Bronchial epithelial cell (primary cell): ENCODE results near the gene DENND1C. TPM values are rescaled to one million over a fixed set of nuclear protein-coding genes. Genes with fewer than 3 reads are reported as not detected.

Experiments used
- DNase-seq: peaks from one replicate; pipeline ENCODE4 v3.0.0-alpha.2; 2010; ENCODE audit warnings: low read depth
- FAIRE-seq: peaks from 2 replicates; lab custom pipeline; 2011; peaks lifted over from hg19 to GRCh38; lab: Jason Lieb, UNC
- H3K27me3 ChIP-seq: 2 replicates; pipeline ENCODE4 v1.5.1; 2011; ENCODE audit warnings: low read length; ENCODE audit not compliant: control insufficient read depth, insufficient read depth
- H3K36me3 ChIP-seq: 2 replicates; pipeline ENCODE4 v1.5.1; 2011; ENCODE audit warnings: low read length; ENCODE audit not compliant: control insufficient read depth, insufficient read depth
- H3K4me3 ChIP-seq: 2 replicates; pipeline ENCODE4 v1.5.1; 2011; ENCODE audit warnings: mild to moderate bottlenecking, low read depth, low read length, control low read depth
- total RNA-seq: library from RNA; depleted of rRNA; stranded (reverse); fragments of >200 nt; gene quantifications from 2 replicates; pipeline ENCODE4 v1.2.1, GENCODE V29; 2014
- TF ChIP-seq, protein P1 (sequence below): IDR thresholded peaks from 2 replicates; pipeline ENCODE4 v1.5.1; 2011; ENCODE audit warnings: mild to moderate bottlenecking, moderate library complexity, low read length, control low read depth, inconsistent platforms; ENCODE audit not compliant: insufficient read depth, severe bottlenecking

Gene DENND1C
- total RNA-seq, 1 donor from 2014 or later, result under 0.01 TPM

DNA sequence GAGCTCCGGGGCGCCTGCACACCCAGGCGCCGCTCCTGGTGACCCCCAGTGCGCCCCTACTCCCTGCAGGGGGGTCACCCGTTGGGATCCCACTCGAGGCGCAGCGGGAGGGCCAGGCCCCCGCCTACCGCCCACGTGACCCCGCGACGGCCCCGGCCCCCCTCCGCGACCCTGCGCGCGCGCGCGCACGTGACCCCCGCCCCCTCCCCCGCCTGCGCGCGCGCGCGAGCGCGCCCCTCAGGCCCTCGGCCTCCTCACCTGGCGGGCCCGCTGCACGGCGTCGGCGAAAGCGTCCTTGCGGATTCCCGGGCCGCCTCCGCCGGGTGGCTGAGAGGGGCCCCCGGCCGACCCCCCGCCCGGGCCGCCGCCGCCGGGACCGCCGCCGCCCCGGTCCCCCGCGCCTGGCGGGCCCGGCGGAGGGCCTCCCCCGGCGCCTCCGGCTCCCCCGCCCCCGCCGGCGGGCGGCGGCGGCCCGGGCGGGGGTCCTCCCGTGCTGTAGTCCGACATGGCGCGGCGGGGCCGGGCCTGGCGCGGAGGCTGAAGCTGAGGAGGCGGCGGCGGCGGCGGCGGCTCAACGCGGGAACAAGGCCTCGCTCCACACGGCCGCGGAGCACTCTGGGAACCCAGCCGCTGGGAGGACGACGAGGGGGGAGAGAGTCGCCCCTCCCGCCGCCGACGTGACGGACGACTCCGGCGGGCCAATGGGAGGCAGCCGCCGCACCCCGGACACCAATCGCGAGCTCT, 57.2 kb downstream of the DENND1C start, which contains the start of gene KHSRP:
Gene KHSRP (minus strand): TSS at position 617 of the 744 bp plus-strand sequence. CDS start 110 bp downstream, at position 507.
- DNase-seq, result no peak
- TF ChIP-seq, protein P1, sequence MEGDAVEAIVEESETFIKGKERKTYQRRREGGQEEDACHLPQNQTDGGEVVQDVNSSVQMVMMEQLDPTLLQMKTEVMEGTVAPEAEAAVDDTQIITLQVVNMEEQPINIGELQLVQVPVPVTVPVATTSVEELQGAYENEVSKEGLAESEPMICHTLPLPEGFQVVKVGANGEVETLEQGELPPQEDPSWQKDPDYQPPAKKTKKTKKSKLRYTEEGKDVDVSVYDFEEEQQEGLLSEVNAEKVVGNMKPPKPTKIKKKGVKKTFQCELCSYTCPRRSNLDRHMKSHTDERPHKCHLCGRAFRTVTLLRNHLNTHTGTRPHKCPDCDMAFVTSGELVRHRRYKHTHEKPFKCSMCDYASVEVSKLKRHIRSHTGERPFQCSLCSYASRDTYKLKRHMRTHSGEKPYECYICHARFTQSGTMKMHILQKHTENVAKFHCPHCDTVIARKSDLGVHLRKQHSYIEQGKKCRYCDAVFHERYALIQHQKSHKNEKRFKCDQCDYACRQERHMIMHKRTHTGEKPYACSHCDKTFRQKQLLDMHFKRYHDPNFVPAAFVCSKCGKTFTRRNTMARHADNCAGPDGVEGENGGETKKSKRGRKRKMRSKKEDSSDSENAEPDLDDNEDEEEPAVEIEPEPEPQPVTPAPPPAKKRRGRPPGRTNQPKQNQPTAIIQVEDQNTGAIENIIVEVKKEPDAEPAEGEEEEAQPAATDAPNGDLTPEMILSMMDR, result no peak
- peak within 1 kb of the TSS; percentile 66 for H3K4me3 ChIP-seq
- FAIRE-seq, result no peak
- peaks cover 18% of the 10 kb centered on the region for H3K36me3 ChIP-seq
- H3K27me3 ChIP-seq, result no peaks in the 10 kb centered on the region

DNA sequence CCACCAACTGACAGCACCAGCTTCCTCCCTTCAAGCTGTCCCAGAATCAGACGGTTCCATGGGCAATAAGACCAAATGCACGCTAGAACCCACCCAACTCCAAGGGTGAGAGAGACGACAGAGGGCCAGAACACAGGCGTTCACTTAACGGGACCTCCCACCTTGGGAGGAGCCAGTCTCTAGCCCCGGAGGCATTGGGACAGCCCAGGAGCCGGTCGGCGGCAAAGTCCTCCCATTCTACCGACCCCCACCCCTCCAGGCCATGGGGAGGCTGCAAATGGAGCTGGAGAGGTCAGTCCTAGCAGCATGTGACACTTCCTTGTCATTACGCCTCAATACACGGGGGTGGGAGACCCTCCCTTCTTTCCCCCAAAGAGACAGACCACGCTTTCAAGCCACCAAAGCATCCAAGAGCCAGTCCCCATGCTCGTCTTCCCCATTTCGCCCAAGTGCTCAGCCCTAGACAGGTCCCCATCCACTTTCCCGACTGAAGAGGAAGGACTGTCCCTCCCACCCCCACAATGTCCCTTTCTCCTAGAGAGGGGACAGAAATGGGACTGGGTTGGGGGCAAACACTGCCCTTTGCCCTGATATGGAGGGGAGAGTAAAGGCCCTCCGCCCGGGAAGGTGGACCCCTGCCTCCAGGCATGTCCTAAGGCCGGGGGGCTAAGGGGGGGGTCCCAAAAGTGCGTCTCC, 57.9 kb downstream of the DENND1C start:
- H3K36me3 ChIP-seq, result peaks cover 22% of the 10 kb centered on the region
- peak overlapping the region; percentile 66 for H3K4me3 ChIP-seq
- TF ChIP-seq, protein P1, result no peak
- DNase-seq, result peak; percentile 33
- FAIRE-seq, result no peak
- no peaks in the 10 kb centered on the region for H3K27me3 ChIP-seq

DNA sequence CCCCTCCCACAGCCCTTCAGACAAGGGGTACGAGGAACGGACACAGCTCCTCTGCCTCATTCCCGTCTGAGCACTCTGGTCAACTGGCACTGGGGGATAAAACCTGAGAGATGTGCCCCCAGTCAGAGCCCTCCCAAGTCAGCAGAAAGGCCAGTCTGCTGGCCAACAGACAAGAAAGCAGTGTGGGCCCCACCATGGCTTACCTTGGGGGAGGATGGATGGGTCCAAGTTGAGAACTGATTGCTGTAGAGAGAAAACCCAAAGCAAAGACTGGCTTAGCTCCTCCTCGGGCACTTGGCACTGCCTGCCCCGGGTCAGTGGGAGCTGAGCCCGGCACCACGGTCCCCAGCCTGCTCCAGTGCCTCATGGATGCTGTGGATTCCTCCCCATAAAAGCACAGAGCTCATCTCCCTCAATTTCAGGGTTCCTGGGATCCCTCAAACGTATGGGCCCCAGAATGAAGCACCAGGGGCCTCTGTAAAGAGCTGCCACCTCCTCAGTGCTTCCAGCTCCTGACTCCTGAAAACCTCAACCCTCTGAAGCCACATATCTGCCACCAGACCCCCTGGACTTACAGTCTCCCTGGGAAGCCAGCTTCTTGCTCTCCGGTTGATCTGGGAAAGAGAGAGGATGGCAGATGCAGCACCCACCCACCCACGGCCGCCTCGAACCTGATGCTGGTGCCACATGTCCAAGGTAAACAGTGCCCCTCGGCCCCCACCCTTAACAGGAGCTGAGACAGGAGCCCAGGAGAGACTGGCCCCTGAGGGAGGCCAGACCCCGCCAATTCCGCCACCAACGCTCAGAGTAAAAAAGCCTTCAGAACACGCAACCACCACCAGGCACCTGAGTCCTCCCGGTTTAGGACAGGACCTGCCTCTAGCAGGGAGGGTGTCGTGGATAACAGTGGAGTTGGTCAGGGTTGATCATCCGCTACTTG, 60.2 kb downstream of the DENND1C start:
- H3K36me3 ChIP-seq, result peaks cover 42% of the 10 kb centered on the region
- H3K4me3 ChIP-seq, result no peak overlapping the region
- FAIRE-seq (no peak), DNase-seq (no peak)
- TF ChIP-seq, protein P1, result no peak
- no peaks in the 10 kb centered on the region for H3K27me3 ChIP-seq

DNA sequence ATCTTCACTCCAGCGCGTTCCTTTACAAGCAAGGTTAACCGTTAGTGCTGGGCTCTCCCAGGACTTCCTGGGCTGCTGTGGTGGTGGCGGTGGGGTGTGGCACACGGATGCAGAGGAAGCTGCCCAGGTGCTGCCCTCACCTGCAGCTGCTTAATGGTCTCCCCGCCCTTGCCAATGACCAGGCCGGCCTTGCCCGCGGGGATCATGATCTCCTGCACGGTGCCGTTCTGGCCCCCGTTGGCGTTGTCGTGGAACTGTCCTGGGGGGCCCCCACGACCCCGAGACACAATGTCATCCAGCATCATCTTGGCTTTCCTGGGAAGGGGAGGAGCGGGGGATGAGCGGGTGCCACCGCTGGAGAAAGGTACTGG, 63.0 kb downstream of the DENND1C start:
- H3K36me3 ChIP-seq, result peaks cover 50% of the 10 kb centered on the region
- no peak for DNase-seq
- no peak overlapping the region for H3K4me3 ChIP-seq
- TF ChIP-seq, protein P1, result no peak
- no peaks in the 10 kb centered on the region for H3K27me3 ChIP-seq
- no peak for FAIRE-seq

DNA sequence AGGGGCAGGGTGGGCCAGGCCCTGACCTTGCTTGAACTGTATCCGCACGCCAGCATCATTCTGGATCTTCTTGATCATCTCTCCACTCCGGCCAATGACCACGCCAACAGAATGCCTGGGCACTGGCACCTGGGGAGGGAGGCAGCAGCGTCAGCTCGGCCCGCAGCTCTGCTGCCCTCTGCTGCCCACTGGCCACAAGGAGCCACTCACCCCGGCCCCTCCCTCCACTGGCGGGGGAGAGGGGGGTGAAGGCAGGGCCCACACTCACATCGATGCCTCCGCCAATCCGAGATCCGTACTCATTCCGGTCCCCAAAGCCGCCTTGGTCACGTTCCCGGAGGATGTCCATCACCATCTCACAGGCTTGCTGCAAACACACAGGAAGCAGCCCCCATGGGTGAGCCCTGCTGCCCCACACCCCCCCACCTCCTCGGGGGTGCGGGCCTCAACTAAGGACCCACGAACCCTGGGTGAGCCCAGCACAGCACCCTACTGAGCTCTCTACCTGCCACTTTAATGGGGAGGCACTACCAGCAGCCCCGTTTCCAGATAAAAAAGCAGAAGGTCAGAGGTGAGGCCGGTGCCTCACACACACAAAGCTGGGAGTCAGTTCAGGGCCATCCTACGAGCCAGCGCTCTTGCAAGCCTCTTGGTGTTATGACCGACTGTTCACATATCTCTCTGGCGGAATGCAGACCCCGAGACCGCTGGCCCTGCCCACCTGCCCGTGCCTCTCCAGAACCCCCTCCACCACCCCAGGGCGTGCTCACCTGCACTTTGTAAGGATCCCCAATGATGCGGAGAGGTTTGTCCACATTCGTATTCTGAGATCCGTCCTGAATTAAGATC, 63.6 kb downstream of the DENND1C start:
- no peak for DNase-seq
- TF ChIP-seq, protein P1, result peak; percentile 39
- Histone ChIP-seq H3K36me3 (peaks cover 50% of the 10 kb centered on the region), H3K4me3 (no peak overlapping the region), H3K27me3 (no peaks in the 10 kb centered on the region)
- FAIRE-seq, result no peak
